K562 (cell line): ENCODE results near the gene MED29. TPM values are rescaled to one million over a fixed set of nuclear protein-coding genes. Genes with fewer than 3 reads are reported as not detected.

Experiments
- ATAC-seq: fragments of 200-7000 bp; cut with Tn5 transposase; 3 replicates; pipeline ENCODE4 v1.9.1; 2020; ENCODE audit warnings: moderate library complexity
- BruUV-seq: library from RNA; stranded (reverse); fragments of 400-500 nt; replicated peaks from 2 replicates; lab custom pipeline; 2021; lab: Mats Ljungman, UMichigan
- CTCF ChIA-PET: fragments of 300-600 bp; formaldehyde crosslinking; extraction: SDS; loops from one replicate; lab custom pipeline; 2021; ENCODE audit warnings: low intra/inter-chr PET ratio; lab: Yijun Ruan, JAX
- POLR2A ChIA-PET: fragments of 300-600, 350-650 bp; sonication (Branson Sonifier 250); formaldehyde crosslinking; extraction: SDS; loops from one replicate; lab custom pipeline; 2021; ENCODE audit warnings: antibody characterized with exemption, inconsistent platforms; lab: Yijun Ruan, JAX
- DNase-seq, 4 experiments: peaks; one replicate each; pipeline versions ENCODE4 v3.0.0 to v3.0.0-alpha.2; 2011 to 2018; ENCODE audit warnings: low spot score in 3 of 4, mixed read lengths in 3 of 4; ENCODE audit errors: extremely low read depth in 1 of 4
- FAIRE-seq: peaks from 2 replicates; lab custom pipeline; 2011; peaks lifted over from hg19 to GRCh38; lab: Jason Lieb, UNC
- H2AFZ ChIP-seq: 2 replicates; pipeline ENCODE4 v1.6.0; 2011; ENCODE audit warnings: low read depth, low read length, control low read depth, inconsistent platforms
- H3K27ac ChIP-seq: fragments of 200-600 bp; 3 replicates; pipeline ENCODE4 v1.8.0; 2011; ENCODE audit warnings: low read depth, mild to moderate bottlenecking, control low read depth, inconsistent platforms, low read length, moderate library complexity, mixed read lengths; ENCODE audit errors: extremely low read depth
- H3K27me3 ChIP-seq, 2 experiments: fragments of 300-600 bp in 1 of 2; 2 replicates in 1 of 2; 3 replicates in 1 of 2; pipeline versions ENCODE4 v1.6.0 to v1.8.0; 2011; ENCODE audit warnings: inconsistent platforms in 2 of 2, low read length in 2 of 2, mild to moderate bottlenecking in 1 of 2, mixed read lengths in 1 of 2, moderate library complexity in 1 of 2; ENCODE audit not compliant: control insufficient read depth in 2 of 2, insufficient read depth in 2 of 2
- H3K36me3 ChIP-seq: fragments of 300-600 bp; 3 replicates; pipeline ENCODE4 v1.8.0; 2011; ENCODE audit warnings: mild to moderate bottlenecking, low read length, inconsistent platforms; ENCODE audit not compliant: control insufficient read depth, insufficient read depth
- H3K4me1 ChIP-seq, 2 experiments: fragments of 200-600 bp in 1 of 2; replicated peaks in 1 of 2; 2 replicates in 1 of 2; 3 replicates in 1 of 2; pipeline versions ENCODE4 v1.5.1 to v1.8.0; 2011; ENCODE audit warnings: inconsistent platforms in 2 of 2, low read length in 2 of 2, mild to moderate bottlenecking in 1 of 2, mixed read lengths in 1 of 2, moderate library complexity in 1 of 2; ENCODE audit not compliant: control insufficient read depth in 2 of 2, insufficient read depth in 2 of 2
- H3K4me2 ChIP-seq: 2 replicates; pipeline ENCODE4 v1.6.1; 2011; ENCODE audit warnings: low read length, control low read depth, inconsistent platforms, mixed read lengths; ENCODE audit not compliant: insufficient read depth
- H3K4me3 ChIP-seq: fragments of 200-600 bp; sonication (generic), shearing (Covaris generic); 2 replicates; pipeline ENCODE4 v1.5.1; 2016; ENCODE audit warnings: control low read depth, inconsistent platforms
- H3K79me2 ChIP-seq: fragments of 200-600 bp; 3 replicates; pipeline ENCODE4 v1.8.0; 2011; ENCODE audit warnings: low read length, inconsistent platforms; ENCODE audit not compliant: control insufficient read depth, insufficient read depth
- H3K9ac ChIP-seq, 2 experiments: 2 replicates each; pipeline versions ENCODE4 v1.6.0 to v1.6.1; 2011; ENCODE audit warnings: low read depth in 2 of 2, low read length in 2 of 2, control low read depth in 1 of 2, inconsistent platforms in 1 of 2, mild to moderate bottlenecking in 1 of 2, mixed read lengths in 1 of 2; ENCODE audit not compliant: insufficient read depth in 1 of 2
- H3K9me1 ChIP-seq: one replicate; pipeline ENCODE4 v1.6.0; 2011; ENCODE audit warnings: inconsistent platforms, mild to moderate bottlenecking, low read length, moderate library complexity; ENCODE audit not compliant: control insufficient read depth, insufficient read depth
- H3K9me3 ChIP-seq: replicated peaks from 2 replicates; pipeline ENCODE4 v1.5.1; 2011; ENCODE audit warnings: low read depth, low read length, inconsistent platforms; ENCODE audit not compliant: control insufficient read depth, insufficient read depth
- H4K20me1 ChIP-seq: replicated peaks from 2 replicates; pipeline ENCODE4 v1.6.1; 2011; ENCODE audit warnings: low read length, inconsistent platforms, mixed read lengths; ENCODE audit not compliant: control insufficient read depth, insufficient read depth
- DNMT1 ChIP-seq: fragments of 450-650 bp; IDR thresholded peaks from 2 replicates; pipeline ENCODE4 v1.6.1; 2016; ENCODE audit warnings: antibody characterized with exemption, mild to moderate bottlenecking
- MAFG ChIP-seq: fragments of 450-650 bp; conservative IDR thresholded peaks from 2 replicates; pipeline ENCODE4 v1.6.1; 2016; ENCODE audit warnings: missing genetic modification characterization, missing compliant biosample characterization
- WGBS: fragments of 100-300 bp; shearing (Covaris generic); methylation state at CpG from one replicate; pipeline ENCODE4 v1.1.6; 2016; ENCODE audit warnings: low coverage, mixed read lengths; ENCODE audit not compliant: insufficient coverage; ENCODE audit errors: missing lambda C conversion rate; 5-methylcytosine and 5-hydroxymethylcytosine counted together
- in situ Hi-C: fragments of 300-500 bp; cut with MboI; formaldehyde crosslinking; loops from 4 replicates; pipeline ENCODE4 v1.15.0; 2018; ENCODE audit warnings: inconsistent platforms, mixed read lengths
- intact Hi-C: fragments of 100-400 bp; cut with micrococcal nuclease; formaldehyde crosslinking; loops from 2 replicates; pipeline ENCODE4 v1.14.2; 2022
- polyA plus RNA-seq, 8 experiments: library from polyadenylated mRNA; depleted of rRNA in 4 of 8; stranded (reverse) in 5 of 8; unstranded in 3 of 8; fragments of >200 nt; fragmentation: Nextera tagmentation in 2 of 8; fragmentation: Illumina TruSeq in 1 of 8; extraction: Ambion mirVana in 2 of 8; extraction: Trizol in 1 of 8; gene quantifications; 2 replicates each; pipeline versions ENCODE4 v1.2.1 to v1.2.3, GENCODE V29; 2011 to 2014; ENCODE audit warnings: inconsistent platforms in 1 of 8, missing spikeins in 1 of 8
- total RNA-seq, 7 experiments: library from RNA; depleted of rRNA in 6 of 7; stranded (reverse); fragments of >200 nt in 6 of 7; fragmentation: Illumina TruSeq in 2 of 7; extraction: Trizol in 2 of 7; gene quantifications; 2 replicates each; pipeline versions ENCODE4 v1.2.1 to v1.2.3, GENCODE V29; 2011 to 2021; ENCODE audit warnings: low replicate concordance in 1 of 7
- TF ChIP-seq, protein P1 (sequence below), 3 experiments: IDR thresholded peaks in 2 of 3; conservative IDR thresholded peaks in 1 of 3; 2 replicates each; pipeline ENCODE4 v1.5.1; 2011 to 2012; ENCODE audit warnings: low read length in 3 of 3, mild to moderate bottlenecking in 3 of 3, control low read depth in 2 of 3, improper control_type of control experiment in 1 of 3, inconsistent platforms in 1 of 3, low read depth in 1 of 3, mixed read lengths in 1 of 3, moderate library complexity in 1 of 3; ENCODE audit not compliant: insufficient read depth in 2 of 3

The MED29 gene
- total and polyA plus RNA-seq, 9 of the 15 experiments (the other 6 are each of a cell fraction or from before 2014, with no cell fraction given), result 1.8 to 22.6 (median 12.4) TPM

DNA sequence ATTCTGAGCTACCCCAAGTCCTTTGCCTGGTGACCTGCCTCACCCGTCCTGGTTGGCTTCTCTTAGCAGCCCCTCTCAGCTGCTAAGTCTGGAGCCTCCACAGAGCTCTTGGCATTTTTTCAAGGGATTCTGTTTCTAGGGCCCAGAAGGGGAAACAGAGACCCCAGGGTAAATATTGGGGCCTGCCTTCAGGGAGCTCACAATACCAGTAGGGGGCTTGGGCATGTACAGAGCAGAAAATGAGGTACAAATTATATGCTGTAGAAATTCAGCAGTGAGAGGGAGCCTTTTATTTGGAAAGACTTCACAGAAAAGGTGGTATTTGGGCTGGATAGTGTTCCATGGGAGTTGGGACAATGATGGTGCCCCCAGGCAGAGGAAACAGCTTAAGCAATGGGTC lies 45.2 kb upstream of the MED29 start:
- Histone ChIP-seq H3K4me3 (no peak overlapping the region), H3K36me3 (peaks cover 63% of the 10 kb centered on the region), H2AFZ (no peak overlapping the region), H3K4me1 (peaks cover 36 to 39% of the 10 kb centered on the region in 2 experiments), H3K79me2 (peaks cover 83% of the 10 kb centered on the region), H3K27ac (no peak overlapping the region), H4K20me1 (peaks cover 28% of the 10 kb centered on the region), H3K9ac (peak overlapping the region in 1 of 2 experiments; percentile 47; a peak in 1 of 4 replicates), H3K27me3 (no peaks in the 10 kb centered on the region), H3K4me2 (no peak overlapping the region), H3K9me1 (peaks cover 12% of the 10 kb centered on the region), H3K9me3 (no peaks in the 10 kb centered on the region)
- intact Hi-C loops (loop anchor here (2.0 kb wide), 1 partner anchor 45 kb away; the partner anchor contains the start of genes MED29 and PAF1), in situ Hi-C loops (no loop called here)
- ATAC-seq (no peak), FAIRE-seq (no peak), DNase-seq (no peak)
- TF ChIP-seq DNMT1, result no peak
- TF ChIP-seq MAFG (tag), result no peak
- TF ChIP-seq, protein P1, sequence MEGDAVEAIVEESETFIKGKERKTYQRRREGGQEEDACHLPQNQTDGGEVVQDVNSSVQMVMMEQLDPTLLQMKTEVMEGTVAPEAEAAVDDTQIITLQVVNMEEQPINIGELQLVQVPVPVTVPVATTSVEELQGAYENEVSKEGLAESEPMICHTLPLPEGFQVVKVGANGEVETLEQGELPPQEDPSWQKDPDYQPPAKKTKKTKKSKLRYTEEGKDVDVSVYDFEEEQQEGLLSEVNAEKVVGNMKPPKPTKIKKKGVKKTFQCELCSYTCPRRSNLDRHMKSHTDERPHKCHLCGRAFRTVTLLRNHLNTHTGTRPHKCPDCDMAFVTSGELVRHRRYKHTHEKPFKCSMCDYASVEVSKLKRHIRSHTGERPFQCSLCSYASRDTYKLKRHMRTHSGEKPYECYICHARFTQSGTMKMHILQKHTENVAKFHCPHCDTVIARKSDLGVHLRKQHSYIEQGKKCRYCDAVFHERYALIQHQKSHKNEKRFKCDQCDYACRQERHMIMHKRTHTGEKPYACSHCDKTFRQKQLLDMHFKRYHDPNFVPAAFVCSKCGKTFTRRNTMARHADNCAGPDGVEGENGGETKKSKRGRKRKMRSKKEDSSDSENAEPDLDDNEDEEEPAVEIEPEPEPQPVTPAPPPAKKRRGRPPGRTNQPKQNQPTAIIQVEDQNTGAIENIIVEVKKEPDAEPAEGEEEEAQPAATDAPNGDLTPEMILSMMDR (IDR thresholded peaks at IDR 0.05 in 2 of 3, conservative IDR thresholded peaks at IDR 0.05 in 1 of 3; ENCODE audit: insufficient read depth in 2 of 3, low read depth in 1 of 3, low read length in 3 of 3), result peak in 2 of 3 experiments; percentile 16 to 28; a peak in 1 of 6 replicates
- POLR2A ChIA-PET, result interaction anchor here (0.5 to 1.2 kb wide), 5 partner anchors 10 to 801 kb away, joined by 3 to 5 read pairs (median 4); partner anchors contain the start of genes MED29 and PAF1
- BruUV-seq, result no TSS peak
- CTCF ChIA-PET, result no interaction called here
- 79% methylated on average over 1 of the region's 1 CpG for WGBS
